Nephron (organoid): Measurements from ENCODE around the gene PDE4D.
A peak's percentile ranks its signal among the peaks of the same experiment; 100 is the strongest.

Experiments
- H3K27ac Mint-ChIP-seq, 3 experiments: 2 replicates each; pipeline ENCODE4 v1.8.0; 2020; ENCODE audit warnings: mixed read lengths in 3 of 3, mild to moderate bottlenecking in 2 of 3, moderate library complexity in 1 of 3
- H3K27me3 Mint-ChIP-seq: 2 replicates; pipeline ENCODE4 v1.8.0; 2021; ENCODE audit warnings: low read depth, mild to moderate bottlenecking, moderate library complexity, mixed read lengths
- H3K36me3 Mint-ChIP-seq: 2 replicates; pipeline ENCODE4 v1.8.0; 2020; ENCODE audit warnings: low read depth, mixed read lengths
- H3K4me1 Mint-ChIP-seq: 2 replicates; pipeline ENCODE4 v1.8.0; 2020; ENCODE audit warnings: mixed read lengths
- H3K4me3 Mint-ChIP-seq, 3 experiments: 2 replicates each; pipeline ENCODE4 v1.8.0; 2020; ENCODE audit warnings: mild to moderate bottlenecking in 3 of 3, mixed read lengths in 3 of 3, moderate library complexity in 2 of 3
- H3K9me3 Mint-ChIP-seq: 2 replicates; pipeline ENCODE4 v1.8.0; 2020; ENCODE audit warnings: mixed read lengths
- TF ChIP-seq, protein P1 (sequence below), 3 experiments: fragments of 200-600 bp; sonication (generic); IDR thresholded peaks; one replicate each; pipeline ENCODE4 v1.5.0; 2021; ENCODE audit warnings: antibody characterized with exemption in 3 of 3; ENCODE audit not compliant: unreplicated experiment in 3 of 3

The PDE4D gene

DNA sequence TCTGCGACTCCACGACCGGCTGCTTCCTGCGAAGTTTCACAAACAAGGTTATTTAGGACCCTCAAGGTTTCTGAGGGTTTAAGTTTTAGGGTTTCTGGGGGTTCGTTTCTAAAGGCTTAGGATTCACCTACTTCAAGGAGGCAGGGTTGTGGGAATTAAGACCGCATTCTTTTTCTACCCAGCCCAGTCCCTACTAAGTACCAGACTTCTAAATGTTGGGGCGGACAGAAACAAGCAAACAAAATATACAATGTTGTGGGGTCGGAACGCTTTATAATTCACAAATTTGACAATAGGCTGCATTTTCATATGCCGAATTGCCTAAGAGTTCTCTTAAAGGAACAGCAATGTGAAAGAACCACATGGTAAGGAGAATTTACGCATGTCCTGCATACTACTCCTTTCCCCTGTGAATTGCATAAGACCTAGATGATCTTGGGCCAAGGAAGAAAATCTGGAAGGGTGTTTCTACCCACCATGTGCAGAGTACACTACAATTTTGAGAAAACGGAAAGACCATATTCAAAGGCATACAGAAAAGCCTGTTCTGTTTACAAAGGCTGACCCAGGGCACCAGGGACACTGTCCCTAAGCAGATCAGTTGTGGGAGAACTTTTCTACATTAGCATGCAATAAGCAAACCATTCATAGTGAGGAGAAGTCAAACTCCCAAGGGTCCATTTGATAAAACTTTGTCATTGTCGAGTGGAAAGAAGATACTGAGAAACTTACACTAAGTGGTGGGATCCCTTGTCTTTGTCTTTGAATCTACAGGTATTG, 853.3 kb downstream of the PDE4D start:
- H3K9me3 Mint-ChIP-seq: no peaks in the 10 kb centered on the region
- peaks cover 40% of the 10 kb centered on the region for H3K4me1 Mint-ChIP-seq
- peak overlapping the region; percentile 76 to 96 (median 93) for H3K4me3 Mint-ChIP-seq
- peak overlapping the region in 1 of 3 experiments; percentile 20 for H3K27ac Mint-ChIP-seq
- TF ChIP-seq, protein P1, sequence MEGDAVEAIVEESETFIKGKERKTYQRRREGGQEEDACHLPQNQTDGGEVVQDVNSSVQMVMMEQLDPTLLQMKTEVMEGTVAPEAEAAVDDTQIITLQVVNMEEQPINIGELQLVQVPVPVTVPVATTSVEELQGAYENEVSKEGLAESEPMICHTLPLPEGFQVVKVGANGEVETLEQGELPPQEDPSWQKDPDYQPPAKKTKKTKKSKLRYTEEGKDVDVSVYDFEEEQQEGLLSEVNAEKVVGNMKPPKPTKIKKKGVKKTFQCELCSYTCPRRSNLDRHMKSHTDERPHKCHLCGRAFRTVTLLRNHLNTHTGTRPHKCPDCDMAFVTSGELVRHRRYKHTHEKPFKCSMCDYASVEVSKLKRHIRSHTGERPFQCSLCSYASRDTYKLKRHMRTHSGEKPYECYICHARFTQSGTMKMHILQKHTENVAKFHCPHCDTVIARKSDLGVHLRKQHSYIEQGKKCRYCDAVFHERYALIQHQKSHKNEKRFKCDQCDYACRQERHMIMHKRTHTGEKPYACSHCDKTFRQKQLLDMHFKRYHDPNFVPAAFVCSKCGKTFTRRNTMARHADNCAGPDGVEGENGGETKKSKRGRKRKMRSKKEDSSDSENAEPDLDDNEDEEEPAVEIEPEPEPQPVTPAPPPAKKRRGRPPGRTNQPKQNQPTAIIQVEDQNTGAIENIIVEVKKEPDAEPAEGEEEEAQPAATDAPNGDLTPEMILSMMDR (IDR thresholded peaks at IDR 0.05; ENCODE audit: unreplicated experiment in 3 of 3): no peak
- H3K27me3 Mint-ChIP-seq: peaks cover 6% of the 10 kb centered on the region
- H3K36me3 Mint-ChIP-seq: no peaks in the 10 kb centered on the region

DNA sequence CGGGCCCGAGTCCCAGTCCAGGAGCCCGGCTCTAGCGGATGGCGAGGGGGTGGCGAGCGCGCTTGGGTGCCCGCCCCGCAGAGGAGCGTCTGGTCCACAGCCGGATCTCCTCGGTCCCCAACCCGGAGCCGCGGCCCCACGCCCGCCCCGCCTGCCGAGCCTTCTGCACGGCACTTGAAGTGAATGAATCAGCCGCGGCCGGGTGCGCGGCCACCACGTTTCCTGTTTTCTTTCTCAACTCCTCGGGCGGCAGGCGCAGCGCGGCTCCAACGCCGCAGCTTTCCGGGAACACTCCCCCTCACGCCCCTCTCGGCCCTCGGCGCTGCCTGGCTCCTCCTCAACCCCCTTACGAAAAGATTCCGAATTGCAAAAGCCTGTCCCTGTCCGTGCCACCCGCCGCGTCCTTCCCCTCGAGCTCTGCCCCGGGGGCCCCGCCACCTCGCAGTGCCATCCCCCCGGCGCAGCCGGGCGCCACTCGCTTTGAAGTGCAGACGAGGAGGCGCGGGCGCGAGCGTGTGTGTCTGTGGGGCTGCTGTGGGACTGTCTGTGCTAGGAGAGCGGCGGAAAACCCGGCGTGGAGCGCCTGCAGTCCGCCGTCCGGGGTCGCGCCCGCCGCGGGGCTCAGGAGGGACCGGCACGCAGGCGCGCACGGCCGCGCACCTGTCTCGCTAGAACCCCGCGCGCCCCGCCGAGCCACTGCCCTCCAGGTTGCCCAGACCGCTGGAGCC, 854.1 kb downstream of the PDE4D start:
- Mint-ChIP-seq H3K4me3 (peak overlapping the region; percentile 93 to 96 (median 95)), H3K36me3 (no peaks in the 10 kb centered on the region), H3K27ac (peak overlapping the region in 2 of 3 experiments; percentile 33 to 65), H3K27me3 (peaks cover 6% of the 10 kb centered on the region), H3K9me3 (no peaks in the 10 kb centered on the region), H3K4me1 (peaks cover 48% of the 10 kb centered on the region)
- TF ChIP-seq, protein P1 (IDR thresholded peaks at IDR 0.05; ENCODE audit: unreplicated experiment in 3 of 3): no peak

GRCh38 chr5:59038798-59039295, 854.7 kb downstream of the PDE4D start:
- peaks cover 6% of the 10 kb centered on the region for H3K27me3 Mint-ChIP-seq
- peaks cover 52% of the 10 kb centered on the region for H3K4me1 Mint-ChIP-seq
- H3K4me3 Mint-ChIP-seq: peak overlapping the region; percentile 93 to 96 (median 95)
- peak overlapping the region in 2 of 3 experiments; percentile 14 to 45 for H3K27ac Mint-ChIP-seq
- no peaks in the 10 kb centered on the region for H3K9me3 Mint-ChIP-seq
- TF ChIP-seq, protein P1 (IDR thresholded peaks at IDR 0.05; ENCODE audit: unreplicated experiment in 3 of 3): no peak
- H3K36me3 Mint-ChIP-seq: no peaks in the 10 kb centered on the region

DNA sequence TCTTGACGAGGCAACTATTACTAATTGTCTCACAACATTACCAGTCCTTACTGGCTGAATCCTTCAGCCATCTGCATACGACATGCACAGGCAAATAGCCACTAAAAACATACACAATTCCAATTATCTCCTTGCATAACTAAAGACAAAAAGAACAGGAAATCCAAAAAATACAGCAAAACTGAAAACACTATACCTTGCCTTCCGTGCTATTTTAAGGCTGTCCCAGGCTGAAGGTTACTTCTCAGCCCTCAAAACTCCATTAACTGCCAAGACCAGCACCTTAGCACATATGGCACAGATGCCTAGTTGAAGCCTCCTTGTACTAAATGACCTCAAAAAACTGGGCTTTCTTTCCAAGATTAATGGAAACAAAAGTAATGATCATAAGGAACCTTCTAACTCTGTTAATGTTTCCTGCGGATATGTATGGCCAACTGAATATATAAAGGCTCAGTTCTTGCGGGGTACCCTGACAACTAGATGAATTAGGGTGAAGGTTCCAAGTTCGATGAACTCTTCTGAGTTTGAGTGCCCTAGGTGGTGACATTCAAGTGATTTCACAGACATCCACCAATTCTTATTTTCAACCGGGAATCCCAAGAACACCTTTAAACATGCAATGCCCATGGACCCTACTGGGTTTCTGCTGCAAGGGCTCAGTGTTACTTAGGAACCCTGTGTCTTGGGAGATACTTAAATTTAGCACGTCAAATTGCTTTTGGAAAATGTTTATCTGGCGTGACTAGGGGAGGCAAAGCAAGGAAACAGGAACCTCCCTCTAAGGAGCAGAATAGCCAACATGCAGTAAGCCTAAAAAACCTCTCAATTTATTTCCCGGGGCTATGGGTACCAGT, 855.4 kb downstream of the PDE4D start:
- peaks cover 6% of the 10 kb centered on the region for H3K27me3 Mint-ChIP-seq
- H3K36me3 Mint-ChIP-seq: no peaks in the 10 kb centered on the region
- peaks cover 55% of the 10 kb centered on the region for H3K4me1 Mint-ChIP-seq
- TF ChIP-seq, protein P1 (IDR thresholded peaks at IDR 0.05; ENCODE audit: unreplicated experiment in 3 of 3): no peak
- no peaks in the 10 kb centered on the region for H3K9me3 Mint-ChIP-seq
- H3K4me3 Mint-ChIP-seq: peak overlapping the region; percentile 93 to 96 (median 95)
- H3K27ac Mint-ChIP-seq: peak overlapping the region in 2 of 3 experiments; percentile 14 to 45

GRCh38 chr5:59037453-59037852, 856.1 kb downstream of the PDE4D start:
- peak overlapping the region in 1 of 3 experiments; percentile 14 for H3K27ac Mint-ChIP-seq

More at GRCh38 chr5:59037453-59037852, 856.1 kb downstream of the PDE4D start:
- H3K36me3 Mint-ChIP-seq: peaks cover 4% of the 10 kb centered on the region
- H3K4me1 Mint-ChIP-seq: peaks cover 61% of the 10 kb centered on the region
- H3K27me3 Mint-ChIP-seq: peaks cover 6% of the 10 kb centered on the region
- peak overlapping the region; percentile 93 to 96 (median 95) for H3K4me3 Mint-ChIP-seq
- H3K9me3 Mint-ChIP-seq: no peaks in the 10 kb centered on the region
- TF ChIP-seq, protein P1 (IDR thresholded peaks at IDR 0.05; ENCODE audit: unreplicated experiment in 3 of 3): no peak
